ENCODE data around the gene EVA1B. TPM values are rescaled to one million over a fixed set of nuclear protein-coding genes. Genes with fewer than 3 reads are reported as not detected.

EVA1B gene
- total RNA-seq, 3 donors from 2014 or later (not counting 1 experiment from before 2014, with no cell fraction given), result 4.0 to 8.0 (median 4.9) TPM

GRCh38 chr1:36365381-36365780 is 41.9 kb upstream of the EVA1B start:
- intact Hi-C loops (cut with micrococcal nuclease), result loop anchor here (5.0 kb wide), 3 partner anchors 37 to 58 kb away; partner anchors contain the start of genes EVA1B and SH3D21
- TF ChIP-seq CTCF (IDR thresholded peaks at IDR 0.05), result no peak

DNA sequence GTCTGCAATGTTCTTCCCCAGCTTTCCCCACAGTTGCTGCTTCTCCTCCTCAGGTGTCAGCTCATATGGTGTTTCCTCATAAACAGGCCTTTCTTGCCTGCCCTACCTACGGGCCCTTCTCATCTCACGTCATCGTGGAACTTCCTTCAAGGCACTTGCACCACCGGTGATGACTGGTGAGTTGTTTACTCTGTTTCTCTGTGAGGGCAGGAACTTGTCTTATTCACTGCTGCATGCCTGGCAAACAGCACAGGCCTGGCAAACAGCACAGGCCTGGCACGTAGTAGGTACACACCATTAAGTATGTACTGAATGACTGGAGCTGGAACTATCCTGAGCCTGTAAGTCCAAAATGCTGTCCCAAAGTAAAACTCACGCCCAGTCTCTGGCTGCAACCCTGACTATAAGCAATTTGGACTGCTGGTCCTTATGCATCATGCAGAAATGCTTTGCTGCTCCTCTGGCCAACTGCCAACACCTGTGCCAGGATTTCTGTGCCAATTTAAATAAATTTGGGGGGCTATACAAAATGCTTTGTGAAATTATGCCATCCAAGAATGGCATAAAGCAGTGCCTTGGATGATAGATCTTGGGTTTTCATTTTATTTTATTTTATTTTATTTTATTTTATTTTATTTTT is 36.6 kb upstream of the EVA1B start:
- H3K4me1 ChIP-seq (ENCODE audit: control insufficient read depth, insufficient read depth, low read length), result peaks cover 6% of the 10 kb centered on the region
- H3K27ac ChIP-seq (ENCODE audit: low read length), result no peak overlapping the region
- no peaks in the 10 kb centered on the region for H3K27me3 Mint-ChIP-seq (ENCODE audit: low read depth in 2 of 2)
- ATAC-seq (peak in 1 of 3 donors; percentile 44), DNase-seq (peak in 1 of 2 donors; percentile 67)
- H3K4me3 ChIP-seq (ENCODE audit: low read length), result no peak overlapping the region
- WGBS (ENCODE audit: insufficient coverage), result 79% methylated on average over 6 of the region's 6 CpGs
- no peaks in the 10 kb centered on the region for H3K9me3 Mint-ChIP-seq
- H3K4me1 Mint-ChIP-seq, result peaks cover 0 to 2% of the 10 kb centered on the region in 2 donors
- no peak overlapping the region for H3K4me3 Mint-ChIP-seq
- intact Hi-C loops (cut with micrococcal nuclease), result no loop called here
- no peaks in the 10 kb centered on the region for H3K27me3 ChIP-seq (ENCODE audit: control insufficient read depth, insufficient read depth, low read length)
- H3K36me3 Mint-ChIP-seq, result no peaks in the 10 kb centered on the region
- H3K27ac Mint-ChIP-seq, result peak overlapping the region in 1 of 2 donors; percentile 63
- H3K9me3 ChIP-seq (ENCODE audit: control insufficient read depth, insufficient read depth, low read length), result no peaks in the 10 kb centered on the region
- TF ChIP-seq CTCF (IDR thresholded peaks at IDR 0.05), result no peak
- H3K36me3 ChIP-seq (ENCODE audit: control insufficient read depth, insufficient read depth, low read length), result peaks cover 59% of the 10 kb centered on the region

More at GRCh38 chr1:36365381-36365780, 41.9 kb upstream of the EVA1B start:
- peaks cover 35% of the 10 kb centered on the region for H3K36me3 ChIP-seq (ENCODE audit: control insufficient read depth, insufficient read depth, low read length)
- peaks cover 23 to 44% of the 10 kb centered on the region in 2 donors for H3K4me1 Mint-ChIP-seq
- no peaks in the 10 kb centered on the region for H3K27me3 ChIP-seq (ENCODE audit: control insufficient read depth, insufficient read depth, low read length)
- H3K4me3 ChIP-seq (ENCODE audit: low read length), result no peak overlapping the region
- no peak for DNase-seq
- no peaks in the 10 kb centered on the region for H3K9me3 Mint-ChIP-seq
- H3K4me1 ChIP-seq (ENCODE audit: control insufficient read depth, insufficient read depth, low read length), result peaks cover 38% of the 10 kb centered on the region
- no peak overlapping the region for H3K4me3 Mint-ChIP-seq
- no peak for ATAC-seq
- H3K9me3 ChIP-seq (ENCODE audit: control insufficient read depth, insufficient read depth, low read length), result no peaks in the 10 kb centered on the region
- no peaks in the 10 kb centered on the region for H3K27me3 Mint-ChIP-seq (ENCODE audit: low read depth in 2 of 2)
- WGBS (ENCODE audit: insufficient coverage), result 58% methylated on average over 1 of the region's 1 CpG
- peak overlapping the region; percentile 74 to 86 for H3K27ac Mint-ChIP-seq
- peak overlapping the region; percentile 37 for H3K27ac ChIP-seq (ENCODE audit: low read length)
- no peaks in the 10 kb centered on the region for H3K36me3 Mint-ChIP-seq

DNA sequence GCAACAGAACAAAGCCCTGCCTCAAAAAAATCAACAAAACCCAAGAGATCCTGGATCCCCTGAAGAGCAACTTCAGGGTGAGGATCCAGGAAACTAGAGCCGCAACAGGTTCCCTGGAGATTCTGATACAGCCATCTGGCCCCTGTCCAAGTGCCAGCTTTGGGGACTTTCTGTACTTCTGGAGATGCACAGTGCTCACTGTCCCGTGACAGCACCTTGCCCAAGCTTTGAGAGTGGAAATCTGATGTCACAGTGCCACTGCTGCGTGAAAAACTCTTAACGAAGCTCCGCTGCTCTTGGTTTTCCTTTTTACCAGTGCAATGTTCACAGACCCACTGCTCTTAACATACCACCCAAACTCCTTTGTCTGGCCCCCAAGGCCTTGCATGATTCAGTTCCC is 35.9 kb upstream of the EVA1B start:
- Histone ChIP-seq H3K27me3 (ENCODE audit: control insufficient read depth, insufficient read depth, low read length) (no peaks in the 10 kb centered on the region), H3K27ac (ENCODE audit: low read length) (no peak overlapping the region), H3K9me3 (ENCODE audit: control insufficient read depth, insufficient read depth, low read length) (no peaks in the 10 kb centered on the region), H3K4me3 (ENCODE audit: low read length) (no peak overlapping the region), H3K36me3 (ENCODE audit: control insufficient read depth, insufficient read depth, low read length) (peaks cover 65% of the 10 kb centered on the region), H3K4me1 (ENCODE audit: control insufficient read depth, insufficient read depth, low read length) (peaks cover 6% of the 10 kb centered on the region)
- Mint-ChIP-seq H3K9me3 (no peaks in the 10 kb centered on the region), H3K4me3 (no peak overlapping the region), H3K36me3 (no peaks in the 10 kb centered on the region), H3K4me1 (no peaks in the 10 kb centered on the region), H3K27ac (peak overlapping the region in 1 of 2 donors; percentile 63), H3K27me3 (ENCODE audit: low read depth in 2 of 2) (no peaks in the 10 kb centered on the region)
- 85% methylated on average over 5 of the region's 5 CpGs for WGBS (ENCODE audit: insufficient coverage)
- TF ChIP-seq CTCF (IDR thresholded peaks at IDR 0.05), result no peak
- ATAC-seq (peak in 1 of 3 donors; percentile 5), DNase-seq (no peak)
- intact Hi-C loops (cut with micrococcal nuclease), result no loop called here
